Adrenal gland (tissue), 12 donors: ENCODE measurements around the gene CNTN1. TPM values are rescaled to one million over a fixed set of nuclear protein-coding genes. Genes with fewer than 3 reads are reported as not detected.

Experiments
- DNase-seq, 7 donors: peaks; one replicate each; pipeline ENCODE4 v3.0.0-alpha.2; 2019 to 2020
- H3K27ac ChIP-seq, 5 donors: fragments of 200-600 bp; sonication (generic) in 4 of 5; 1 replicate in 3 of 5; 2 replicates in 2 of 5; pipeline versions ENCODE4 v1.5.1 to v1.8.0; 2016 to 2020; ENCODE audit warnings: mild to moderate bottlenecking in 1 of 5
- H3K27me3 ChIP-seq: fragments of 200-600 bp; 2 replicates; pipeline ENCODE4 v1.8.0; 2021
- H3K36me3 ChIP-seq, 2 donors: fragments of 200-600 bp; replicated peaks in 1 of 2; 1 replicate in 1 of 2; 2 replicates in 1 of 2; pipeline versions ENCODE4 v1.5.1 to v1.8.0; 2018 to 2022
- H3K4me1 ChIP-seq, 2 donors: fragments of 200-600 bp; replicated peaks in 1 of 2; 1 replicate in 1 of 2; 2 replicates in 1 of 2; pipeline versions ENCODE4 v1.5.1 to v1.8.0; 2018 to 2021
- H3K4me3 ChIP-seq, 4 donors: fragments of 200-600 bp; sonication (generic) in 3 of 4; one replicate each; pipeline ENCODE4 v1.5.1; 2016 to 2018
- H3K9me3 ChIP-seq, 3 donors: fragments of 200-600 bp; sonication (generic) in 1 of 3; replicated peaks in 1 of 3; 1 replicate in 2 of 3; 2 replicates in 1 of 3; pipeline versions ENCODE4 v1.5.1 to v1.8.0; 2016 to 2021
- CTCF ChIP-seq, 6 experiments: fragments of 450-650 bp in 4 of 6; fragments of 200-600 bp in 2 of 6; sonication (generic) in 1 of 6; IDR thresholded peaks; 1 replicate in 5 of 6; 2 replicates in 1 of 6; pipeline versions ENCODE4 v1.5.1 to v1.8.0; 2016 to 2021; ENCODE audit warnings: antibody characterized with exemption in 6 of 6, mild to moderate bottlenecking in 2 of 6, moderate library complexity in 1 of 6
- POLR2A ChIP-seq, 2 donors: fragments of 450-650 bp; IDR thresholded peaks; one replicate each; pipeline ENCODE4 v1.6.1; 2017; ENCODE audit warnings: antibody characterized with exemption in 2 of 2, mild to moderate bottlenecking in 2 of 2, moderate library complexity in 1 of 2
- WGBS, 4 donors: extraction: QIAGEN DNeasy Blood & Tissue Kit in 2 of 4; methylation state at CpG; one replicate each; pipeline versions ENCODE4 v1.1.5 to v1.1.7; 2013 to 2017; 5-methylcytosine and 5-hydroxymethylcytosine counted together
- intact Hi-C, 2 donors: fragments of 100-400 bp; cut with DNase I; formaldehyde crosslinking; loops; one replicate each; pipeline versions ENCODE4 v1.14.1 to v1.15.0; 2022 to 2023
- polyA plus RNA-seq, 3 donors: library from polyadenylated mRNA; stranded (reverse); fragments of 200-250 nt in 2 of 3; fragments of 350-450 nt in 1 of 3; fragmentation: Illumina TruSeq in 1 of 3; extraction: RNeasy Lipid Tissue Mini Kit (QIAGEN cat#74804) in 1 of 3; gene quantifications; one replicate each; pipeline ENCODE4 v1.2.3, GENCODE V29; 2013 to 2014
- total RNA-seq, 9 donors: library from RNA; depleted of rRNA in 4 of 9; stranded (reverse); fragments of >200 nt in 4 of 9; fragments of 120-200 nt in 1 of 9; fragmentation: NEBNext Ultra II Directional in 1 of 9; extraction: Animal tissue kit (Norgen Biotek cat#: 25700) in 1 of 9; gene quantifications; one replicate each; pipeline versions ENCODE4 v1.1.0 to v1.2.4, GENCODE V29; 2013 to 2023
- donor health status: healthy with polysubstance abuse.
- donor health status: Bipolar disorder and iron deficiency.
- donor health status: DM: yes; HTN: yes; CAD: no.
- donor health status: DM: no; HTN: no; CAD: no.
- donor health status: DM: no; HTN: no; CAD: no.
- donor health status: DM: yes; HTN: yes; CAD: no.

Gene CNTN1
- total and polyA plus RNA-seq, 12 donors = 3.8 to 76.8 (median 20.7) TPM

- Histone ChIP-seq H3K36me3 (no peaks in the 10 kb centered on the region), H3K4me3 (no peak overlapping the region), H3K9me3 (no peaks in the 10 kb centered on the region), H3K4me1 (no peaks in the 10 kb centered on the region), H3K27ac (no peak overlapping the region), H3K27me3 (no peaks in the 10 kb centered on the region)
- DNase-seq = no peak
- TF ChIP-seq POLR2A (IDR thresholded peaks at IDR 0.05) = no peak
- TF ChIP-seq CTCF (IDR thresholded peaks at IDR 0.05) = no peak
- WGBS, 4 donors = 79 to 86% (median 82%) methylated on average over 4 of the region's 4 CpGs
- intact Hi-C loops = no loop called here
Measured at GRCh38 chr12:40976546-40976945, 284.3 kb downstream of the CNTN1 start.

GRCh38 chr12:40980427-40980961 lies 288.3 kb downstream of the CNTN1 start:
- no peak for DNase-seq
- H3K27me3 ChIP-seq = no peaks in the 10 kb centered on the region
- H3K4me3 ChIP-seq = no peak overlapping the region
- H3K27ac ChIP-seq = no peak overlapping the region
- no peak for TF ChIP-seq POLR2A (IDR thresholded peaks at IDR 0.05)
- TF ChIP-seq CTCF (IDR thresholded peaks at IDR 0.05) = no peak
- no peaks in the 10 kb centered on the region for H3K36me3 ChIP-seq
- intact Hi-C loops = no loop called here
- peaks cover 0 to 4% (median 0%) of the 10 kb centered on the region in 3 donors for H3K9me3 ChIP-seq
- H3K4me1 ChIP-seq = no peaks in the 10 kb centered on the region

- Histone ChIP-seq H3K4me3 (no peak overlapping the region), H3K27me3 (no peaks in the 10 kb centered on the region), H3K36me3 (no peaks in the 10 kb centered on the region), H3K9me3 (peaks cover 0 to 4% (median 0%) of the 10 kb centered on the region in 3 donors), H3K27ac (no peak overlapping the region), H3K4me1 (no peaks in the 10 kb centered on the region)
- intact Hi-C loops = no loop called here
- DNase-seq = no peak
- TF ChIP-seq POLR2A (IDR thresholded peaks at IDR 0.05) (no peak), CTCF (IDR thresholded peaks at IDR 0.05) (no peak)
Measured at GRCh38 chr12:40986001-40986400, 293.8 kb downstream of the CNTN1 start.

- WGBS, 4 donors = 47 to 69% (median 54%) methylated on average over 1 of the region's 1 CpG
- Histone ChIP-seq H3K36me3 (no peaks in the 10 kb centered on the region), H3K9me3 (peaks cover 0 to 4% (median 0%) of the 10 kb centered on the region in 3 donors), H3K4me3 (no peak overlapping the region), H3K27ac (no peak overlapping the region), H3K27me3 (no peaks in the 10 kb centered on the region), H3K4me1 (no peaks in the 10 kb centered on the region)
- TF ChIP-seq CTCF (IDR thresholded peaks at IDR 0.05) = no peak
- TF ChIP-seq POLR2A (IDR thresholded peaks at IDR 0.05) = no peak
- no peak for DNase-seq
- intact Hi-C loops = no loop called here
Measured at GRCh38 chr12:40988355-40988754, 296.1 kb downstream of the CNTN1 start.
